ENCODE measurements around the gene HTR3D.

HTR3D gene

DNA sequence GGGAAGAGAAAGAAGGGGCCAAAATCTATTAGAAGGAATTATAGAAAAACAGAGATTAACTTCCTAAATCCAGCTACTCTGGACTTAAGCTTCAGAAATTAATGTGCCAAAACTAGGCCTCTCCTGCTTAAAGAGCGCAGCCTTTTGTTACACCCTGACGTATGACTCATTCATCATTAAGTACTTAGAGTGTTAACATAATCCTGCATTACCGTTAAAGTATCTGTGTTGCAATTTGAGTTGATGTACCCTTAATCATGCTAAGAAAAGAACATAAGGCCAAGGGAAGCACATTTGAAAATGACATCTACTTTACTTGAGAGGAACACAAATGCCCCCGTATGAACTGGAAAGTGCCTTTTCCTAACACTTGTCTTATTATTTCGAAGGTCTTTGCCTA is 7.9 kb downstream of the HTR3D start:
- H3K4me2 ChIP-seq (ENCODE audit: low read length) = no peak overlapping the region
- no peak overlapping the region for H3K27ac ChIP-seq (ENCODE audit: low read depth, low read length, poor library complexity, severe bottlenecking)
- H3K4me1 ChIP-seq (ENCODE audit: insufficient read depth, low read length, severe bottlenecking) = no peaks in the 10 kb centered on the region
- TF ChIP-seq EZH2 (IDR thresholded peaks at IDR 0.05; ENCODE audit: borderline replicate concordance, low read length) = no peak
- TF ChIP-seq, protein P1, sequence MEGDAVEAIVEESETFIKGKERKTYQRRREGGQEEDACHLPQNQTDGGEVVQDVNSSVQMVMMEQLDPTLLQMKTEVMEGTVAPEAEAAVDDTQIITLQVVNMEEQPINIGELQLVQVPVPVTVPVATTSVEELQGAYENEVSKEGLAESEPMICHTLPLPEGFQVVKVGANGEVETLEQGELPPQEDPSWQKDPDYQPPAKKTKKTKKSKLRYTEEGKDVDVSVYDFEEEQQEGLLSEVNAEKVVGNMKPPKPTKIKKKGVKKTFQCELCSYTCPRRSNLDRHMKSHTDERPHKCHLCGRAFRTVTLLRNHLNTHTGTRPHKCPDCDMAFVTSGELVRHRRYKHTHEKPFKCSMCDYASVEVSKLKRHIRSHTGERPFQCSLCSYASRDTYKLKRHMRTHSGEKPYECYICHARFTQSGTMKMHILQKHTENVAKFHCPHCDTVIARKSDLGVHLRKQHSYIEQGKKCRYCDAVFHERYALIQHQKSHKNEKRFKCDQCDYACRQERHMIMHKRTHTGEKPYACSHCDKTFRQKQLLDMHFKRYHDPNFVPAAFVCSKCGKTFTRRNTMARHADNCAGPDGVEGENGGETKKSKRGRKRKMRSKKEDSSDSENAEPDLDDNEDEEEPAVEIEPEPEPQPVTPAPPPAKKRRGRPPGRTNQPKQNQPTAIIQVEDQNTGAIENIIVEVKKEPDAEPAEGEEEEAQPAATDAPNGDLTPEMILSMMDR (IDR thresholded peaks at IDR 0.05; ENCODE audit: low read length) = no peak
- no peak overlapping the region for H2AFZ ChIP-seq (ENCODE audit: low read length)
- H3K36me3 ChIP-seq (ENCODE audit: insufficient read depth, low read length) = no peaks in the 10 kb centered on the region
- H3K27me3 ChIP-seq (ENCODE audit: insufficient read depth, low read length) = no peaks in the 10 kb centered on the region
- H3K4me3 ChIP-seq (ENCODE audit: low read depth, low read length, poor library complexity, severe bottlenecking) = no peak overlapping the region
- no peaks in the 10 kb centered on the region for H3K79me2 ChIP-seq (ENCODE audit: insufficient read depth, low read length)
- H3F3A ChIP-seq (ENCODE audit: insufficient read depth, low read length) = no peaks in the 10 kb centered on the region
- no peaks in the 10 kb centered on the region for H3K9me3 ChIP-seq (ENCODE audit: low read length)
- no peaks in the 10 kb centered on the region for H4K20me1 ChIP-seq (ENCODE audit: insufficient read depth, low read length)
- H3K9ac ChIP-seq (ENCODE audit: low read length) = no peak overlapping the region
- no peaks in the 10 kb centered on the region for H3K9me2 ChIP-seq (ENCODE audit: low read depth, low read length)

DNA sequence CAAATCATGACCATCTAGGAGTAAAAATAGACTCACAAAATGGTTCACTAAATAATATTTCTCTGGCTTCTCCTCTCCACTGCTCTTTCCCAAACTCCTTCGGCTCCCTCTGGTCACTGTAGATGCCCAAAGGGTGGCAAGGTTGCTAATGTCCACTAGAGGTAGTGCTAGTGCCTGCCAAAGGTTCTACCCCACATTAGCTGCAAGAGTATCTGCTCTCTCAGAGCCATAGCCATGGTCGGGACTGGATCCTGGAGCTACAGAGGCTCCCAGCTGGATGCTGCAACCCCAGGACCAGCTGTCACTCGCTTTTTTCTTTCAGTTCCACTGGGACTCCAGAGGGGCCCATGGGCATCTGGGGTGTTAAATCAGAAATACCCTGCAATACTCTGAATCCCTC is 8.5 kb downstream of the HTR3D start:
- Histone ChIP-seq H3K4me3 (ENCODE audit: low read depth, low read length, poor library complexity, severe bottlenecking) (no peak overlapping the region), H3K4me2 (ENCODE audit: low read length) (no peak overlapping the region), H3K4me1 (ENCODE audit: insufficient read depth, low read length, severe bottlenecking) (no peaks in the 10 kb centered on the region), H3K27ac (ENCODE audit: low read depth, low read length, poor library complexity, severe bottlenecking) (no peak overlapping the region), H4K20me1 (ENCODE audit: insufficient read depth, low read length) (no peaks in the 10 kb centered on the region), H3F3A (ENCODE audit: insufficient read depth, low read length) (no peaks in the 10 kb centered on the region), H3K36me3 (ENCODE audit: insufficient read depth, low read length) (no peaks in the 10 kb centered on the region), H3K9me3 (ENCODE audit: low read length) (no peaks in the 10 kb centered on the region), H3K9me2 (ENCODE audit: low read depth, low read length) (no peaks in the 10 kb centered on the region), H3K9ac (ENCODE audit: low read length) (no peak overlapping the region), H3K27me3 (ENCODE audit: insufficient read depth, low read length) (no peaks in the 10 kb centered on the region), H3K79me2 (ENCODE audit: insufficient read depth, low read length) (no peaks in the 10 kb centered on the region), H2AFZ (ENCODE audit: low read length) (no peak overlapping the region)
- TF ChIP-seq, protein P1 (IDR thresholded peaks at IDR 0.05; ENCODE audit: low read length) = peak; percentile 21; the same call in 1 of the 2 replicates
- TF ChIP-seq EZH2 (IDR thresholded peaks at IDR 0.05; ENCODE audit: borderline replicate concordance, low read length) = no peak

DNA sequence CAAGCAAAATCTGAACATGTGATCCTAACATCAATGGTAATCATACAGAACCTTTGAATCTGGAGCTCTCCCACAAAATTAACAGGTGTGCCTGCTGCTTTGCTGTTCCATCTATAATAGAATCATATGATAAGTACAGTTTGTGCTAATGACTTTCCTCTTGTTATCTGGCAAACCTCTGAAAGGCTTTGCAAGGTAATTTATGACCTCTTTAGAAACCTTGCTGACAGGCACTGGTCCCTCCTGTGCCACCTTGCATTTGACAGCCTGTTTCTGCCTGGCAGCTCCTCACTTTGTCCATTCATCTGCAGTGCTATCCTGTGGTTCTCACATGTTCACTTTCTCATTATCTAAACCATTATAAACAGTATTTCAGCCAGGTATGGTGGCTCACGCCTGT is 11.1 kb downstream of the HTR3D start:
- Histone ChIP-seq H3K36me3 (ENCODE audit: insufficient read depth, low read length) (no peaks in the 10 kb centered on the region), H3K27ac (ENCODE audit: low read depth, low read length, poor library complexity, severe bottlenecking) (no peak overlapping the region), H3K9ac (ENCODE audit: low read length) (no peak overlapping the region), H3K4me2 (ENCODE audit: low read length) (no peak overlapping the region), H3K9me2 (ENCODE audit: low read depth, low read length) (no peaks in the 10 kb centered on the region), H3K4me3 (ENCODE audit: low read depth, low read length, poor library complexity, severe bottlenecking) (no peak overlapping the region), H3K9me3 (ENCODE audit: low read length) (no peaks in the 10 kb centered on the region), H3K27me3 (ENCODE audit: insufficient read depth, low read length) (no peaks in the 10 kb centered on the region), H3K79me2 (ENCODE audit: insufficient read depth, low read length) (no peaks in the 10 kb centered on the region), H3K4me1 (ENCODE audit: insufficient read depth, low read length, severe bottlenecking) (no peaks in the 10 kb centered on the region), H2AFZ (ENCODE audit: low read length) (no peak overlapping the region), H3F3A (ENCODE audit: insufficient read depth, low read length) (no peaks in the 10 kb centered on the region), H4K20me1 (ENCODE audit: insufficient read depth, low read length) (no peaks in the 10 kb centered on the region)
- TF ChIP-seq, protein P1 (IDR thresholded peaks at IDR 0.05; ENCODE audit: low read length) = no peak
- TF ChIP-seq EZH2 (IDR thresholded peaks at IDR 0.05; ENCODE audit: borderline replicate concordance, low read length) = no peak

Data from OCI-LY1 (cell line).